GM12872 (cell line): ENCODE measurements around the gene CEP85.

Source experiments
- CTCF ChIP-seq: IDR thresholded peaks from 3 replicates; pipeline ENCODE4 v1.5.1; 2011; ENCODE audit warnings: low read depth, mild to moderate bottlenecking, low read length, moderate library complexity; ENCODE audit not compliant: insufficient read depth

Gene CEP85

GRCh38 chr1:26284597-26285347, 50.8 kb downstream of the CEP85 start:
- TF ChIP-seq CTCF, result peak; percentile 96

- peak; percentile 74 for TF ChIP-seq CTCF
Observed at GRCh38 chr1:26285366-26286063, 51.5 kb downstream of the CEP85 start.

GRCh38 chr1:26286064-26286416, 52.0 kb downstream of the CEP85 start:
- no peak for TF ChIP-seq CTCF

GRCh38 chr1:26287033-26287711, 53.2 kb downstream of the CEP85 start:
- no peak for TF ChIP-seq CTCF

GRCh38 chr1:26287811-26288210, 53.8 kb downstream of the CEP85 start:
- no peak for TF ChIP-seq CTCF

GRCh38 chr1:26288311-26288941, 54.4 kb downstream of the CEP85 start:
- TF ChIP-seq CTCF, result no peak
